Stimulated activated CD4-positive, alpha-beta T cell treated with anti-CD3 and anti-CD28 coated beads, Interleukin-1b, Interleukin-23, amount 100 ng/mL, for 48 hours (primary cell): ENCODE results near the gene SLC35B2.
A peak's percentile ranks its signal among the peaks of the same experiment; 100 is the strongest.
"Not testable (repeated sequence)": the region's sequence is repeated elsewhere in the genome, so short reads cannot be mapped to it uniquely, and the experiment has no call there.

ENCODE experiments used
- DNase-seq: peaks from one replicate; pipeline ENCODE4 v3.0.0-alpha.2; 2020

The SLC35B2 gene

GRCh38 chr6:44232676-44233566, 24.4 kb downstream of the SLC35B2 start:
- DNase-seq: no peak

GRCh38 chr6:44231426-44231825, 25.9 kb downstream of the SLC35B2 start:
- DNase-seq: not testable (repeated sequence)

DNA sequence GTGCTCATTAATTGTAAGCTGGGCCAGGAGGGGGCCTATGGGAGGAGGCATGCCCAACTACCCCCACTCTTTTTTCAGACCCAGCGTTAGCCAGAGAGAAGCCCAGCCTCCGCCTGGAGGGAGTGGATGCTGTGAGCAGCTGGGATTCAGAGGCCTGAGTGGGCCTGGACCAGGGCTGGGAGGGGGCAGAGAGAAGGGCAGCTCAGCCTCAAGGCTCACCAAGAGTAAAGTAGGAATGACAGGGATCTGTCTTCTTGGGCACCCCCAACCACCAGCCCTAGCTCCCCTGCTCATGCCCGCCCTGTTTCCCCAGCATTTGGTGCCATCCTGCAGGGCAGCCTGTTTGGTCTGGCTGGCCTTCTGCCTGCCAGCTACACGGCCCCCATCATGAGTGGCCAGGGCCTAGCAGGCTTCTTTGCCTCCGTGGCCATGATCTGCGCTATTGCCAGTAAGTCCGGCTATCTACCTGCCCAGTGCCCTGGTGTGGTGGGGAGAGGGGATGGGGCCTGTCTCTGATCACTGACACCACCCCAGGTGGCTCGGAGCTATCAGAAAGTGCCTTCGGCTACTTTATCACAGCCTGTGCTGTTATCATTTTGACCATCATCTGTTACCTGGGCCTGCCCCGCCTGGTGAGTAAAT, 27.2 kb downstream of the SLC35B2 start:
- no peak for DNase-seq

GRCh38 chr6:44229376-44230033, 27.8 kb downstream of the SLC35B2 start:
- DNase-seq: no peak

DNA sequence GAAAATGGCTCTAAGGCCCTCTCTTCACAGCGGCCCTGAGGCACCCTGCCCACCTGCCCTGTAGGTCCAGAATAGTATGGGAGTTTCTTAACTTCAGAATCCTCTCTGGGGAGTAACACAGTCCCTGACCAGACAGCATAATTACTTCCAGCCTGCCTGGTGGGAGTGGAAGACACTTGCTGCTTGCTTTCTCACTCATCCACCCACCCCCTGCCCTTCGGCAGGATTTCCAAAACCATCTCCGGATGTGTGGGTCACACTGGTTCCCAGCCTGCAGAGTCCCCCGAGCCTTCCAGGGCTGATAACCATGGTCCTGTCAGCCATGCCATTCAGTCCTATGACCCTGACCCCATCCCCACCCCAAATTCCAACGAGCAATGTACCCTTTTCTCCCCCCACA, 28.5 kb downstream of the SLC35B2 start:
- no peak for DNase-seq

DNA sequence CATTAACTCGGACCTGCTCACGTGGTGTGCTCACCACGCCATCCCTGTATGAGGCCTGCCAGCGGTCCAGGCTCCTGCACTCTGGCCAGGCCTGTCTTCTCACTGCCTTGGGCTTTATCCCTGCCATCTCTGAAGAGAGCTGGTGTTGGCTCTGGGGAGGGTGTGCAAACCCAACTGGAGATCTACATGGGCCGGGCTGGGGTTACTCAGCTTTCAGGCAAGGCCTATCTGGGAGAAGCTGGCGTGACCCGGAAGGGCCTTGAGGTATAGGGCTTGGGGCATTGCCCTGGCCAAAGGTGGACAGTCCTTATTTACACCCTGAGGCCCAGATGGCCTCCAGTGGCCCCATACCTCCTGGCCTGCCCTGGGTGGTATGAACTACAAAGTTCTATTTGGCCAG, 28.9 kb downstream of the SLC35B2 start:
- DNase-seq: no peak

DNA sequence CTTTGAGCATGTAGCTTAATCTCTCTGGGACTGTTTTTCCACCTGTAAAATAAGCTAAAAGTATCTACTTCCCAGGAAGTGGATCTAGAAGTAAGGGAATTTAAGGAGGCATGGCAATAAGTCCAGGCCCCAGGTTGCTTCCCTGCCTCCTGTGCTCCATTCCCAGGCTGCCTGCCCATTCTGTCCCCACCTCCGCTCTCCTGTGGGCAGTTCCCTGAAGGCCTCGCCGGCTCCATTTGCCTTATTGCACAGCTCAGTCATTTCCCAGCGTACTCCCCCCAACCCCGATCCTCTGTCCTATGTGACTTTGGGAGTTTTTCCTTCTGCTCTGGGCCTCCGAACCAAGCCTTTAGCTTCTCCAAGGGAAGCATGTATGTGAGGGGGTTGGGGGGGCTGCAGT, 29.3 kb downstream of the SLC35B2 start:
- DNase-seq: no peak

- no peak for DNase-seq
These were observed 30.1 kb downstream of the SLC35B2 start for GRCh38 chr6:44227148-44227793.

- DNase-seq: no peak
These were observed 30.8 kb downstream of the SLC35B2 start for GRCh38 chr6:44226368-44227147.

- no peak for DNase-seq
These were observed 31.6 kb downstream of the SLC35B2 start for GRCh38 chr6:44225579-44226325.

DNA sequence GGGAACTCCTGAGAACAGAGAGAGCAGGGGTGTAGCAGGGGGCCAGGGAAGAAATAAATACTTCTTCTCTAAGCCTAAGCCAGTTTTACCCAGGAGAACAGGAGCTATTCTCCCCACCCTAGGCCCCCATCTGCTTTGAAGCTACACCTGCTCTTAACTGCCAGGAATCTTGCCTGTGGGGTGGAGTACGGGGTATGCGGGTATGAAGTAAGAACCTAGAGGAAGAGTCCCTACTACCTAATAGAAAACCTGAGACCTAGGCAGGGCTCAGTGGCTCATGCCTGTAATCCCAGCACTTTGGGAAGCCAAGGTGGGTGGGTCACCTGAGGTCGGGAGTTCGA, 32.4 kb downstream of the SLC35B2 start:
- no peak for DNase-seq

- no peak for DNase-seq
These were observed 33.0 kb downstream of the SLC35B2 start for GRCh38 chr6:44224029-44224964.

DNA sequence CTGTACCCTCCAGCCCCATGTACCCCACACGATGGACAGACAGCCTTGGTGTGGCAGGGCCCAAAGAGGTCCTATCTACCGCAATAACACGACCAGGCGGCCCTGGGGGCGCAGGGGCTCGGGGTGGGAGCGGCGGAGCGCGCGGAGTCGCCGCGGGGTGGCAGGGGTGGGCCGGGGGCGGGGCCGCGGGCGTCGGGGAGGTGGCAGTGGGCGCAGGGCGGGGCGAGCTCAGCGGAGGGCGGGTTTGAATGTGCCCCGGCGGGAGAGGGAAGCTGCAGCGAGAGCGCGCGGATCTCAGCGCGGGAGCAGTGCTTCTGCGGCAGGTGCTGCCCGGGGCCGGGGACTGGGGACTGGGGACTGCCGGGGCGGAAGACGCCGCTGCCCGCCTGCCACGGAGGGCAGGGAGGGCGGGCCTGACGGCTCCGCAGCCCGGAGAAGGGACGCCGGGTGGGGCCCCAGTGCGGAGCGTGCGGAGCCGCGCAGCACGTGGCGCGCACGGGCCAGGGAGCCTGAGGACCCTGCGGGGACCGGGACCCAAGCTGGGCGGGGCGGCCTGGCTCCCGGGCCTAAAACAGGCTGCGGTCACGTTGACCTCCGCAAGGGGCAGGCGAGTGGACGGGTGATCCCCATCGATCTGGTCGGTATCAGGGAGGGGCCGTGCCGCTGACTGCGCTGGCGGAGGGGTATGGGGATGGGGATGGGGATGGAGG, 33.9 kb downstream of the SLC35B2 start, which contains the start of gene SLC29A1:
TSS of gene SLC29A1 (plus strand) at position 277 of the 710 bp plus-strand sequence. CDS start 3,719 bp downstream, outside the sequence.
- peak; percentile 83 for DNase-seq

GRCh38 chr6:44222486-44223318, 34.6 kb downstream of the SLC35B2 start:
- no peak for DNase-seq

DNA sequence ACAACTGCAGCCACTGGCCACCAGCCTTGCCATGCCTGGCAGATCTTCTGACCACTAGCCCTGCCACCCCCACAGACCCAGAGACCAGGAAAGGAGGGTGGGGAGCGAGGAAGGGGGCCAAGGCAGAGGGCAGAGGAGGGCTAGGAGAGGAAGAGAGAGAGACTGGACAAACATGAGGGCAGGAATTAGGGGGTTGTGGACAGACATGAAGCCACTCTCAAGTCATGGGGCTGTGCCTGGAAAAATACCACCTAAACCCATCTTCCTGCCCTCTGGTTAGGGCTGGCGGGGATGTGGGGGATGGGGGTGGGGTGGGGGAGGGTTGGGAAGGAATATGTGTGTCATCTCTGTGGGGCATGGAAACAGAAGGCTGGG, 35.4 kb downstream of the SLC35B2 start:
- no peak for DNase-seq

DNA sequence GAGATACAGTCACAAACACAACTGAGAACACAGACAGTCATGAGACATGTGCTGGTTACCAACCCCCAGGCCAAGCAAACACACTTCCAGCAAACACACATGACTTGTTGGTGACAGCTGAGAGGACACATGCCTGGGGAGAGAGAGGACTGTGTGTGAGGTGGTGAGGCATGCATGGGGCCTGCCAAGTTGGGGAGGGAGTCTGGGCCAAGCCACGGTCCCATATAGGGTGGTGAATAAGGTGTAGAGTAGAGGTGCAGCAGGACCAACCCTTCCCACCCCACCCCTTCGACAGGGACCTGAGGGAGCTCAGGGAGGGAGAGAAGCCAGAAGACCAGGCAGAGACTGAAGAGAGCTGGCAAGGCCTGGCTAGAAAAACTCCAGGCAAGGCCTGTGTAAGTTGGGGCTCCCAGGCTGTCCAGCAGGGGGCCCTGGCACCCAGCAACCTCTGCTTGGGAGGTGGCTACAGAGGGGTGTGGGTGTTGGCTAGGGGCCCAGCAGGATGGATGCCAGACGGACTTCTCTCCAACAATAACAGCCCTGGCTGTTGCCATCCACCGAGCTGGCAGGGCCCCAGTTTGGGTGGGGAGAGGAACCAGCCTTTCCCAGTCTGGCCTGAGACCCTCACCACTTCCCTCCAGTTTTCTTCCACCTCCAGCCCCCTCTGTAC, 35.9 kb downstream of the SLC35B2 start:
- DNase-seq: peak; percentile 81

DNA sequence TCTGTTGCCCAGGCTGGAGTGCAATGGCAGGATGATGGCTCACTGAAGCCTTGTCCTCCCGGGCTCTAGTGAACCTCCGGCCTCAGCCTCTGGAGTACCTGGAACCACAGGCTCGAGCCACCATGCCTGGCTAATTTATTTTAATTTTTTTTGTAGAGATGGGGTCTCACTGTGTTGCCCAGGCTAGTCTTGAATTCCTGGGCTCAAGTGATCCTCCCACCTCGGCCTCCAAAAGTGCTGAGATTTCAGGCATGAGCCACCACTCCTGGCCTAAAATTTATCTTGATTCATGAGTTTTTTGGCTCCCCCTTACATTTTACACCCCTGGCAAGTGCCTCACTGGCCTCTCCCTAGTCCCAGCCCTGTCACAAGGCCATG, 36.4 kb downstream of the SLC35B2 start:
- no peak for DNase-seq
